Stimulated activated CD8-positive, alpha-beta memory T cell treated with anti-CD3 and anti-CD28 coated beads, Interleukin-2, amount 100 ng/mL, for 1 hour (primary cell): ENCODE measurements around the gene MACROD1.
"Not testable (repeated sequence)": the region's sequence is repeated elsewhere in the genome, so short reads cannot be mapped to it uniquely, and the experiment has no call there.

Source experiments
- DNase-seq, 2 donors: peaks; one replicate each; pipeline ENCODE4 v3.0.0-alpha.2; 2020; ENCODE audit warnings: low read depth in 2 of 2

Gene MACROD1

GRCh38 chr11:63999349-64000025 lies 166.4 kb downstream of the MACROD1 start:
- peak; percentile 25 to 43 for DNase-seq

DNA sequence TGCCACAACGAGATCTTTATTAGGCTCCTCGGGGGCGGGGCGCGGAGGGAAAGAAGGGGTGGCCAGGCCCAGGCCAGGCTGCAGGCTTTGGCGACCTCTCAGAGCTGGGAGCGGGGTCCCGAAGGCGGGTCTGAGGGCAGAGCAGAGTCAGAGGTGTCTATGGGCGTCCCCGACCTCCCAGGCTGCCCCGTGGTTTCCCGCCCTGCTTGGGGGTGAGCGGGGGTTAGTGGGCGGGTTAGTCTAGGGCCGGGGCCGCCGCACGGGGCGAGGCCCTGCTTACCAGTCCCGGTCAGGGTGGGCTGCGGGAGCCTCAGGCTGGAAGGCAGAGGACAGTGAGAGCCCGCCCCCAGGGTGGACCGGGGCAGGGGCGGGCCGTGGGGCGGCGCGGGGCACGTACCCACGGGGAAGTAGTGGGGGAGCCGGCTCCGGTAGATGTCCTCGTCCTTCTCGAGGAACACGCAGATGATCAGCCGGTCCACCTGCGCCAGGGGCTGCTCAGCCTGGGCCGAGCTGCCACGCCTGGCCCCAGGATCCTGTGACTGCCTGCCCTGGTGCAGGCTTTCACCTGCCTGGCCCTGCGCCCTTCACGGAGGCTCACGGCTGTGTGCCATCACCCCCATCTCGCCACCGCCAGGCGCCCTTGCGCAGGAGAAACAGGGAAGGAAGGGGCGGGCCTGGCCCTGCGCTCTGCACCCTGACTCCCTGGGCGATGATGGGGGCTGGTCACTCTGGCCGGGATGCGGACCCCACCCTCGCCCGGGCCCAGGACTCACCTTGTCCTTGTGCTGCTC lies 167.2 kb downstream of the MACROD1 start:
- no peak for DNase-seq

DNA sequence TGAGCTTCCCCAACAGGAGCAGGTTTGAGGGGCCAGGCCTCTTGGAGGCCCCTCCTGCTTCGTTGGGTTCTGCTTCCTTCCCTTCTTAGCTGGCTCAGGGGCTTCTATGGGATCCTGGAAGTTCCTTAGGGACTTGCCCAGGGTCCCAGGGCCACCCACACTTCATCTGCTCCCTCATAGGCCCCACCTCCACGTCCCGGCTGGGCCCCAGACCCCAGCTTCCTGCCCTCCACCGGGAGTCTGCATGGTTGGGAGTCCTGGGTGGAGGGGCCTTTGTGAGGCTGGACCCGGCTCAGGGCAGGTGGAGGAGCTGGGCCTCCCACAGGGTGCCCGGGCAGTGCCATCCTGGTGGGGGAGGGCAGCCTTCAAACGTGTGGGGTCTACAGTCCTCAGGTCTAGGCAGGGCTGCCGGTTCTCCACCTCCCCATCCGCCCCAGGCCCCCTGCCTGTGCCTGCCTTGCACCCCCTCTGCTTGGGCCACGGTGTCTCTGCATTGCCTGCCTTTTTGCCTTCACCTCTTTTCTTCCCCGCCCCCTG lies 168.0 kb downstream of the MACROD1 start:
- DNase-seq, result no peak

- DNase-seq, result no peak
Observed at GRCh38 chr11:63997104-63997700, 168.7 kb downstream of the MACROD1 start.

GRCh38 chr11:63996512-63996911 lies 169.4 kb downstream of the MACROD1 start:
- no peak for DNase-seq

DNA sequence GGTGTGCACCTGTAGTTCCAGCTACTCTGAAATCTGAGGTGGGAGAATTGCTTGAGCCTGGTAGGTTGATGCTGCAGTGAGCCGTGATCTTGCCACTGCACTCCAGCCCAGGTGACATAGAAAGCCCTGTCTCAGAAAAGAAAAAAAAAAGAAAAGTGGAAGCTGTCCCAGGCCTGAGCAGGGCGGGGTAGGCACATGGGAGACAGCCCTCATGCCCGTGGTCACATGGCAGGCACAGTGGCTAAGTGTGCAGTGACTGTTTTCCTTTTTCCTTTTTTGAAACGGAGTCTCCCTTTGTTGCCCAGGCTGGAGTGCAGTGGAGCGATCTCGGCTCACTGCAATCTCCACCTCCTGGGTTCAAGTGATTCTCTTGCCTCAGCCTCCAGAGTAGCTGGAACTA lies 171.9 kb downstream of the MACROD1 start:
- DNase-seq, result no peak

DNA sequence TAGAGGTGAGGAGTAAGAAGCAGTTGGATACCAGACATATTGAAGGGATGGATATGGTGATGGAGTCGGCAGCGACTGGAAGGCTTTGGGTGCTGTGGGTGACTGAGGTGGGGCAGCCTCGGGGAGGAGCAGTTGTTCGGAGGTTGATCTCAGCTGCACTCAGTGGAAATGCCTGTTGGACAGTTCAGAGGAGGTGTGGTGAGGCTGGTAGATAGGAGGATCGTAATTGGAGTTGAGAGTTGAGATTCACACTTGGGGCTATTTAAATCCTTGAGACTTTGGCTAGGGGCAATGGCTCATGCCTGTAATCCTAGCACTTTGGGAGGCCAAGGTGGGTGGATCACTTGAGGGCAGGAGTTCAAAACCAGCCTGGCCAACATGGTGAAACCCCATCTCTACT lies 172.8 kb downstream of the MACROD1 start:
- DNase-seq, result no peak

DNA sequence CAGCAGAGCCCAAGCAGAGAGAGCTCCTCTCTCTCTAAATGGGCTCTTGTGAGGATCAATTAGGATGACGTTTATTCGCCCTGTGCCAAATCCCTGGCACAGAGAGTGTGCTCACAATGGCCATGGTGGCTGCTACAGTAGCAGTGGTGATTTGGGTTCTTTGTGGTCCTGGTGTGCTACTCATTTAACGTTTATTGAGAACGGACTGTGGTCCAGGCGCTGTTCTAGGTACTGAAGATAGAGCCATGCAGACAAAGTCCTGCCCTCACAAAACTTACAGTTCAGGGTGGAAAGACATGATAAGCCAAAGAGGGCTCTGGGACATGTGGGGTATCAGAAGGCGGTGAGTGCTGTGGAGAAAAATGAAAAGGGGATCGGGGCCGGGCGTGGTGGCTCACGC lies 174.4 kb downstream of the MACROD1 start:
- no peak for DNase-seq

DNA sequence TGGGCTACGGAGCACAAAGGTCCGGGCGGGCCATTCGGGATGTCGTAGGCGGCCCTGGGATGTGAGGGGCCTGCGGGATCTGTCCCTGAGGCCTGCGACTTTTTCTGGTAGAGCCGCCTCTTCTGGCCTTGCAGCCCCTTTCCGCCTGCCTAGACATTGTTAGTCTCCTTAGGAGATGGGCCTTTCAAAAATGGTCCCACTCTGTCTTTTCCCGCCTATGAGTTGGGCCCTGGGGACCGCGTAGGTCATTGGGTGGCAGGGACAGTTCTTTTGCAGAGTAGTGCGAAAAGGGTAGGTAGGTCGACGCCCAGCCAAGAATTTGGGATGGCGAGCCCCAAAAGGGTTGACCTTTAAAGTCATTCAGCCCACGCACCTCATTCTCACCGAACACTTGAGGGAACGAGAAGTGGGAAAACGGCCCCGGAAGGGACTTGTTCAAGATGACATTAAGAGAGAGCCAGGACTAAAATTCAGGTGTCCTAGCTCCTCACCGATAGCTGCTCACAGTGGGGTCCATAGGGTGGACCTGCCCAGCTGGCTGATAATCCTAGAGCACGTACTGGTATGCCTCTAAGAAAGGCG lies 178.9 kb downstream of the MACROD1 start:
- DNase-seq, result no peak

DNA sequence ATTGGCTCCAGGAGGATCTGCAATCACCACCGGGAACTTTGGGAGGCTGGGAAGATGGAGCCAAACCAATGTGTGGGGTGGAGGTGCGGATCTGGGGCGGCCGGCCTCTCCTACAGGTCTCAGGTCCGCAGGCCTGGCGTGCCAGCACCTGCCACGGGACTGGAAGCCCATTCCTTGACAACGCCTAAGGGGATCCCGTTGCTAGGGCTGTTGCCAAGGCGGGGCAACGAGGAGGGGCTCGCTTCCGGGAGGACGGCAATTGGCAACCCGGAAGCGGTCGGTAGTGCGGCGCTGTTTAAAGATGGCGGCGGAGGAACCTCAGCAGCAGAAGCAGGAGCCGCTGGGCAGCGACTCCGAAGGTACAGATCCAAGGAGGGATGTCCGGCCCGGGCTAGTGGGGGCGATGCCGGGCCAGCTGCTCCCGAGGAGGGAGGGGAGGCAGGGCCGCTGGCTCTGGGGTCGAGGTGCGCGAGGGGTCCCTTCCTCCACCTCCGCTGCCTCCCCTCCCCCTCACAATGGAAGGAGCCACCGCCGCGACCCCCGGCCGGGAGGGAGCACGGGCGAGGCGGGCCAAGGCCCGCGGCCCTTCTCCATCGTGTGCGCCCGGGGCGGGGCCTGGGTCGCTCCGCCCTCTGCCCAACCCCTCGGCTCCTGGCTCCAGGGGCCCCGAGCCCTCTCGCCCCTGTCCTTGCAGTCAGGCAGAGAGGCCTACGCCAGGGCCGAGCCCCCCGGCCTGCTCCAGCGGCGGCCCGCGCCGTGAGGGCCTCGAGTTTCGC lies 179.6 kb downstream of the MACROD1 start, which contains the start of gene OTUB1:
OTUB1 (plus strand) TSS at position 283 of the 776 bp plus-strand sequence; CDS start at position 302, 19 bp downstream.
- peak; percentile 60 to 76 for DNase-seq

DNA sequence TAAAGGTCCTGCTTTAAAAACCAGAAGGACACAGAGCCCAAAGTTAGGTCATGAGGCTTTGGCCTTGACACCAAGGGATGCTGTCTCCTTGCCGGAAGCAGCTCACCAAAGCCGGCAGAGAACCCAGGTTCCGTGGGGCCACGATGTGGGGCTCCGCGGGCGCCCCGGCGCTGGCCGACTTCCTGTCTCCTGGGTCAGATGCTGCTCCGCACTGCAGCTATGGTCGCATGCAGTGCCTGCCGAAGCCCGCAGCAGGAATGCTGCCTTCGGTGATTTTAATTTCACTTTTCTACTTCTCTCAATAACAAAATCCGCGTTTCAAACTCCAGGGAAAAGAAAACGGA lies 180.1 kb downstream of the MACROD1 start:
- peak in 1 of 2 donors; percentile 44 for DNase-seq

GRCh38 chr11:63979426-63979825 lies 186.5 kb downstream of the MACROD1 start:
- DNase-seq, result no peak

- DNase-seq, result no peak
Observed at GRCh38 chr11:63978551-63979239, 187.2 kb downstream of the MACROD1 start.

DNA sequence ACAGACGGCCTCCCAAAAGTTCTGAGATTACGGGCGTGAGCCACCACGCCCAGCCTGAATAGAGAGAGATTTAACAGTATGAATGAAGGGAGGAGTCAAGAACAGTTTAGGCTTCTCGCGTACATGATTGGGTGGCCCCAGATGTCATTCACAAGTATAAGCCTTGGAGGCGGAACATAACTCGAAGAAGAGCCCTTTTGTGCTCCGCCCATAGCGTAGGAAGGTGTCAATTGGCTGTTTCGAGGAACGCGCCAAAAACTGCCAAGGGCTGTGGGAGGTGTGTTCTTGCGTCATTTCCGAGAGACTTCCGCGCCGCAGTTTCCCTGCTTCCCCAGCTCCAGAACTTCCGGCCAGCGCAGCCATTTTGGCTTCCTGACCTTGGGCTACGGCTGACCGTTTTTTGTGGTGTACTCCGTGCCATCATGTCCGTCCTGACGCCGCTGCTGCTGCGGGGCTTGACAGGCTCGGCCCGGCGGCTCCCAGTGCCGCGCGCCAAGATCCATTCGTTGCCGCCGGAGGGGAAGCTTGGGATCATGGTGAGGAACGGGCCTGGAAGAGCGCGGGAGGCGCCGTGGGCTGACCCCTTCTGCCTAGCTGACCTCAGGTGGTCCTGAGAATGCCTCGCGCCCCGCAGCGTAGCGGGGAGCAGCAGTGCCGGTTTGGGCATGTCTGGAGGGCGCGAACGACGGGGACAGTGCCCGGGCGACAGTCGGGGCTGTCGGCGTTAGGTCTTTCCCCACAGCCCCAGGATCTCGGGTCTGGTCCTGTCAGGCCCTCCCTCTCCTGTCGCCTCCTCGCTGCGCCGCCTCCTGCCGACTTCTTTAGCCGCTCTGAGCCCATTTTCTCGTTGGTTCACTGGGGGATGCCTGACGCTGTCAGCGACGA lies 191.4 kb downstream of the MACROD1 start, which contains the start of gene COX8A:
COX8A (plus strand) TSS at position 362 of the 885 bp plus-strand sequence; CDS start at position 423, 61 bp downstream.
- DNase-seq, result peak; percentile 84 to 90

- not testable (repeated sequence) for DNase-seq
Observed at GRCh38 chr11:63973912-63974258, 192.0 kb downstream of the MACROD1 start.

GRCh38 chr11:63970902-63971301 lies 195.0 kb downstream of the MACROD1 start:
- DNase-seq, result no peak

GRCh38 chr11:63969461-63969860 lies 196.5 kb downstream of the MACROD1 start:
- DNase-seq, result no peak

DNA sequence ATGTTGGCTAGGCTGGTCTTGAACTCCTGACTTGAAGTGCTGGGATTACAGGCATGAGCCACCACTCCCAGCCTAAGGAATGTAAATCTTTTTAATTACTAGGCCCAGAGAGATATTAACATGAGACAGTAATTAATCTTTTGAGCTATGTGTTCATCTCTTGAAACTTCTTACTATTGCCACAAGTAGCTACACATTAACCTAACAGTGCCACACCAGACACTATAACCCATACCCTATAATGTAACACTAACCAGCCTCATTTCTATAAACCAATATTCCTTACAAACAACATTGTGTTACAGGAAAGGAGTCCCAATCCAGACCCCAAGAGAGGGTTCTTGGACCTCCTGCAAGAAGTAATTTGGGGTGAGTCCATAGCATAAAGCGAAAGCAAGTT lies 199.5 kb downstream of the MACROD1 start:
- no peak for DNase-seq

GRCh38 chr11:63963895-63964294 lies 202.0 kb downstream of the MACROD1 start:
- not testable (repeated sequence) for DNase-seq
